ENCODE data around the gene STK40.

- TF ChIP-seq POLR2A (IDR thresholded peaks at IDR 0.05) = no peak
- TF ChIP-seq, protein P1, sequence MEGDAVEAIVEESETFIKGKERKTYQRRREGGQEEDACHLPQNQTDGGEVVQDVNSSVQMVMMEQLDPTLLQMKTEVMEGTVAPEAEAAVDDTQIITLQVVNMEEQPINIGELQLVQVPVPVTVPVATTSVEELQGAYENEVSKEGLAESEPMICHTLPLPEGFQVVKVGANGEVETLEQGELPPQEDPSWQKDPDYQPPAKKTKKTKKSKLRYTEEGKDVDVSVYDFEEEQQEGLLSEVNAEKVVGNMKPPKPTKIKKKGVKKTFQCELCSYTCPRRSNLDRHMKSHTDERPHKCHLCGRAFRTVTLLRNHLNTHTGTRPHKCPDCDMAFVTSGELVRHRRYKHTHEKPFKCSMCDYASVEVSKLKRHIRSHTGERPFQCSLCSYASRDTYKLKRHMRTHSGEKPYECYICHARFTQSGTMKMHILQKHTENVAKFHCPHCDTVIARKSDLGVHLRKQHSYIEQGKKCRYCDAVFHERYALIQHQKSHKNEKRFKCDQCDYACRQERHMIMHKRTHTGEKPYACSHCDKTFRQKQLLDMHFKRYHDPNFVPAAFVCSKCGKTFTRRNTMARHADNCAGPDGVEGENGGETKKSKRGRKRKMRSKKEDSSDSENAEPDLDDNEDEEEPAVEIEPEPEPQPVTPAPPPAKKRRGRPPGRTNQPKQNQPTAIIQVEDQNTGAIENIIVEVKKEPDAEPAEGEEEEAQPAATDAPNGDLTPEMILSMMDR (IDR thresholded peaks at IDR 0.05) = no peak
These were observed 33.4 kb downstream of the STK40 start for GRCh38 chr1:36352125-36352909.

All from uterus (tissue), 2 donors.